ENCODE data around the gene IL34. TPM values are rescaled to one million over a fixed set of nuclear protein-coding genes. Genes with fewer than 3 reads are reported as not detected.

The IL34 gene
- total and polyA plus RNA-seq, 2 of the 13 experiments (the other 11 are each of a cell fraction or from before 2014, with no cell fraction given) = 1.2 to 1.3 TPM

GRCh38 chr16:70689035-70689969 lies 42.9 kb downstream of the IL34 start (continued):
- no peak for TF ChIP-seq RERE (CRISPR knock-in tag; IDR thresholded peaks at IDR 0.05; ENCODE audit: low read depth)
- TF ChIP-seq ZBTB10 (CRISPR knock-in tag; IDR thresholded peaks at IDR 0.05; ENCODE audit: borderline replicate concordance) = no peak
- TF ChIP-seq ZFX (CRISPR knock-in tag; IDR thresholded peaks at IDR 0.05; ENCODE audit: low read depth) = peak; percentile 80
- no peak for TF ChIP-seq KAT2B (IDR thresholded peaks at IDR 0.05; ENCODE audit: borderline replicate concordance, low read depth, low read length)
- no peak for TF ChIP-seq ELF4 (CRISPR knock-in tag; IDR thresholded peaks at IDR 0.05; ENCODE audit: borderline replicate concordance)
- TF ChIP-seq HNRNPLL (IDR thresholded peaks at IDR 0.05; ENCODE audit: low read depth, low read length, poor library complexity, severe bottlenecking) = no peak
- no peak for TF ChIP-seq ZNF567 (CRISPR knock-in tag; IDR thresholded peaks at IDR 0.05; ENCODE audit: borderline replicate concordance)
- TF ChIP-seq CSRNP2 (CRISPR knock-in tag; conservative IDR thresholded peaks at IDR 0.05; ENCODE audit: low read depth) = no peak
- no peak for TF ChIP-seq ZZZ3 (CRISPR knock-in tag; IDR thresholded peaks at IDR 0.05; ENCODE audit: borderline replicate concordance)
- TF ChIP-seq CBX1 (IDR thresholded peaks at IDR 0.05; ENCODE audit: low read depth) = no peak
- no peak; the same call in 1 of the 2 replicates for TF ChIP-seq ZNF619 (CRISPR knock-in tag; IDR thresholded peaks at IDR 0.05)
- TF ChIP-seq ZNF33B (CRISPR knock-in tag; IDR thresholded peaks at IDR 0.05) = peak; percentile 45; the same call in 1 of the 2 replicates
- 0 out of 2 replicates have a peak, but pooled peaks have one; percentile 73 for TF ChIP-seq ZBED4 (CRISPR knock-in tag; IDR thresholded peaks at IDR 0.05; ENCODE audit: borderline replicate concordance)
